Central memory CD8-positive, alpha-beta T cell (primary cell): ENCODE results near the gene PPP2R1B.

Source experiments
- ATAC-seq: fragments of 150-1000 bp; cut with Tn5 transposase; replicated peaks from 2 replicates; pipeline ENCODE4 v1.10.0; 2022; ENCODE audit warnings: mild to moderate bottlenecking, moderate FRiP score, moderate number of reproducible peaks; ENCODE audit not compliant: poor library complexity, severe bottlenecking; ENCODE audit errors: extremely low read depth
- DNase-seq, 2 donors: peaks; one replicate each; pipeline ENCODE4 v3.0.0; 2021; ENCODE audit warnings: low spot score in 2 of 2
- H3K27ac Mint-ChIP-seq: one replicate; pipeline ENCODE4 v1.8.0; 2022; ENCODE audit warnings: low read depth, mild to moderate bottlenecking, moderate library complexity, mixed read lengths
- H3K27me3 Mint-ChIP-seq: one replicate; pipeline ENCODE4 v1.8.0; 2022; ENCODE audit warnings: mixed read lengths
- H3K36me3 Mint-ChIP-seq: one replicate; pipeline ENCODE4 v1.8.0; 2022; ENCODE audit warnings: mild to moderate bottlenecking, moderate library complexity, mixed read lengths; ENCODE audit not compliant: insufficient read depth
- H3K4me1 Mint-ChIP-seq: one replicate; pipeline ENCODE4 v1.8.0; 2022; ENCODE audit warnings: mixed read lengths
- H3K4me3 Mint-ChIP-seq: one replicate; pipeline ENCODE4 v1.8.0; 2022; ENCODE audit warnings: mild to moderate bottlenecking, moderate library complexity, mixed read lengths
- H3K9me3 Mint-ChIP-seq: one replicate; pipeline ENCODE4 v1.8.0; 2022; ENCODE audit warnings: mixed read lengths

Gene PPP2R1B

DNA sequence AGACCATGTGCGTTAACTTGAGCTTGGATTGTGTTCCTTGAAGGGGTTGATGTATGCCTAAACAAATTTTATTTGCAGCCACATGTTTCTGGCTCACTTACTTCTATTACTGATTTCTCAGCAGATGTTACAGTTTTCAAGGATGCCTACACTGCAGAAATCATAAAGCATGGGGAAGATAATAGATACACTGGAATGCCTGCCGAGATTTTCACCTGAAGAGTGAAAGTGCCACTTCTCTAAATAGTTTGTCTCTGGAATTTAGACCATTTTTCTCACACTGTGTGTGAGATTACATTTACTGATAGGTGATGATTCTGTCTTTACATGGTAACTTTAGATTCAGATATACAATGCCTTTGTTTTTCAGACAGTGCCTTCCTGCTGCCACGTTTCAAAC is 82.4 kb downstream of the PPP2R1B start:
- H3K27me3 Mint-ChIP-seq, result no peaks in the 10 kb centered on the region
- H3K4me1 Mint-ChIP-seq, result no peaks in the 10 kb centered on the region
- no peak overlapping the region for H3K27ac Mint-ChIP-seq
- H3K4me3 Mint-ChIP-seq, result no peak overlapping the region
- ATAC-seq, result no peak
- peaks cover 18% of the 10 kb centered on the region for H3K36me3 Mint-ChIP-seq
- DNase-seq, result no peak
- no peaks in the 10 kb centered on the region for H3K9me3 Mint-ChIP-seq

DNA sequence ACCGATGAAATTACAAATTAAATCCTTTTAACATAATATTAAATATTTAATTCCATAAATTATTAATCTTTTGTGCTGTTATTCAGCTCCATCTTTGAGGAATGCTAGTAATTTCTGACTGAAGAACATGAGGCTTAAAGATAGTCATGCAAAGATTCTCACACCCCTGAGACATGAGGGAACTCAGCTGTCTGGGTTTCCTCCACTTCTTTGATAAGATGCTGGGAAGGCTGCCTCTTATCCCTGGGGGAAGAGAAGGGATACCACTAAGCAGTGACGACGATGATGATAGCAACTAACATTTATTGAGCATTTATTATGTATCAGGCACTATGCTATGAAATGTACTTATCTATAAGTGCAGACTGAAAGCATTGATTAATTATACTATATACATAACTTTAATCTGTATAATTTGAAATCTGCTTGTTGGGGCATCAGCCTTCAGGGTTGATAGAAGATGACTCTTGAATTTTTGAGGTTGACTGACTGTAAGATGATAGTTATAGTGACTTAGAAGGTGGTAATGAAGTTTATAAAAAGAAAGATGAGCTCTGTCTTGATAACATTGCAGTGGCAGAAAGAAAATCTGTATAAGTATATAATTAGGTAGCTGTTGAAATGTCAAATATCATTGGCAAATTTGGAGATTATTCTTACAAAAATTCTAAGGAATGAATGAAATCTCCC is 85.6 kb downstream of the PPP2R1B start:
- Mint-ChIP-seq H3K4me1 (peaks cover 6% of the 10 kb centered on the region), H3K27me3 (no peaks in the 10 kb centered on the region), H3K27ac (no peak overlapping the region), H3K9me3 (no peaks in the 10 kb centered on the region), H3K4me3 (no peak overlapping the region), H3K36me3 (peaks cover 5% of the 10 kb centered on the region)
- ATAC-seq (no peak), DNase-seq (no peak)
